Ovary (tissue), 9 donors: Measurements from ENCODE around the gene RPS21. TPM values are rescaled to one million over a fixed set of nuclear protein-coding genes. Genes with fewer than 3 reads are reported as not detected.

Experiments
- DNase-seq, 5 donors: peaks; one replicate each; pipeline ENCODE4 v3.0.0-alpha.2; 2019 to 2020
- H3K27ac ChIP-seq, 2 donors: fragments of 200-600 bp; one replicate each; pipeline versions ENCODE4 v1.5.1 to v1.8.0; 2019 to 2022
- H3K27me3 ChIP-seq: fragments of 200-600 bp; one replicate; pipeline ENCODE4 v1.8.0; 2022
- H3K36me3 ChIP-seq: fragments of 200-600 bp; sonication (generic); one replicate; pipeline ENCODE4 v1.5.1; 2019
- H3K4me1 ChIP-seq: one replicate; pipeline ENCODE4 v1.8.1; 2013; ENCODE audit warnings: mild to moderate bottlenecking, moderate library complexity; ENCODE audit not compliant: insufficient read depth
- H3K4me3 ChIP-seq: fragments of 200-600 bp; sonication (generic); one replicate; pipeline ENCODE4 v1.5.1; 2017
- H3K9me3 ChIP-seq, 2 donors: fragments of 200-600 bp in 1 of 2; sonication (generic) in 1 of 2; one replicate each; pipeline versions ENCODE4 v1.5.1 to v1.8.1; 2013 to 2019; ENCODE audit warnings: mild to moderate bottlenecking in 1 of 2, moderate library complexity in 1 of 2
- CTCF ChIP-seq, 3 donors: fragments of 450-650 bp in 2 of 3; fragments of 200-600 bp in 1 of 3; IDR thresholded peaks; one replicate each; pipeline versions ENCODE4 v1.5.1 to v1.8.0; 2016 to 2022; ENCODE audit warnings: antibody characterized with exemption in 3 of 3, mild to moderate bottlenecking in 1 of 3
- EP300 ChIP-seq: sonication (generic); formaldehyde crosslinking; IDR thresholded peaks from one replicate; pipeline ENCODE4 v1.6.1; 2017; ENCODE audit warnings: antibody characterized with exemption
- POLR2A ChIP-seq: fragments of 450-650 bp; IDR thresholded peaks from one replicate; pipeline ENCODE4 v1.6.1; 2017; ENCODE audit warnings: antibody characterized with exemption, mild to moderate bottlenecking, moderate library complexity
- WGBS, 3 donors: extraction: QIAGEN DNeasy Blood & Tissue Kit in 1 of 3; methylation state at CpG; one replicate each; pipeline versions ENCODE4 v1.1.5 to v1.1.7; 2013 to 2017; 5-methylcytosine and 5-hydroxymethylcytosine counted together
- intact Hi-C, 4 donors: fragments of 100-400 bp; cut with DNase I; formaldehyde crosslinking; loops; one replicate each; pipeline versions ENCODE4 v1.11.0 to v1.15.1; 2022 to 2023
- polyA plus RNA-seq, 2 donors: library from polyadenylated mRNA; stranded (reverse); fragments of 200-250 nt in 1 of 2; fragments of 350-450 nt in 1 of 2; fragmentation: Illumina TruSeq in 1 of 2; extraction: RNeasy Lipid Tissue Mini Kit (QIAGEN cat#74804) in 1 of 2; gene quantifications; one replicate each; pipeline ENCODE4 v1.2.3, GENCODE V29; 2013 to 2014
- total RNA-seq, 7 donors: library from RNA; depleted of rRNA in 2 of 7; stranded (reverse); fragments of >200 nt in 2 of 7; fragmentation: NEBNext Ultra II Directional in 3 of 7; extraction: Animal tissue kit (Norgen Biotek cat#: 25700) in 3 of 7; gene quantifications; one replicate each; pipeline versions ENCODE4 v1.1.0 to v1.2.4, GENCODE V29; 2016 to 2023
- donor health status: DM: no; HTN: no; CAD: no; lungs with moderate emphysema.
- donor health status: DM: no; HTN: no; CAD: no.
- donor health status: Bipolar disorder and iron deficiency.
- donor health status: DM: yes; HTN: yes; CAD: no.
- donor health status: DM: no; HTN: no; CAD: no.
- donor health status: DM: yes; HTN: yes; CAD: no.

The RPS21 gene
- total and polyA plus RNA-seq, 9 donors = 1,038 to 9,967 (median 2,977) TPM

- H3K4me3 ChIP-seq = no peak overlapping the region
- H3K27me3 ChIP-seq = no peaks in the 10 kb centered on the region
- WGBS, 3 donors = 90 to 94% (median 93%) methylated on average over 31 to 34 of the region's 34 CpGs
- H3K4me1 ChIP-seq = no peaks in the 10 kb centered on the region
- no peak for TF ChIP-seq CTCF (IDR thresholded peaks at IDR 0.05)
- no peak for TF ChIP-seq POLR2A
- no peak for TF ChIP-seq EP300
- H3K36me3 ChIP-seq = no peaks in the 10 kb centered on the region
- no peak overlapping the region for H3K27ac ChIP-seq
- no peaks in the 10 kb centered on the region for H3K9me3 ChIP-seq
- DNase-seq = peak in 1 of 5 donors; percentile 19
- intact Hi-C loops = no loop called here
Measured at GRCh38 chr20:62346398-62347150, 40.3 kb upstream of the RPS21 start.

GRCh38 chr20:62347151-62347404 lies 39.8 kb upstream of the RPS21 start:
- no peaks in the 10 kb centered on the region for H3K4me1 ChIP-seq
- intact Hi-C loops = no loop called here
- no peak for DNase-seq
- no peak for TF ChIP-seq EP300
- TF ChIP-seq POLR2A = no peak
- TF ChIP-seq CTCF (IDR thresholded peaks at IDR 0.05) = no peak
- H3K9me3 ChIP-seq = no peaks in the 10 kb centered on the region
- no peak overlapping the region for H3K4me3 ChIP-seq
- no peaks in the 10 kb centered on the region for H3K27me3 ChIP-seq
- no peaks in the 10 kb centered on the region for H3K36me3 ChIP-seq
- no peak overlapping the region for H3K27ac ChIP-seq
- 94 to 98% (median 95%) methylated on average over 10 of the region's 10 CpGs for WGBS, 3 donors

GRCh38 chr20:62347445-62347844 lies 39.5 kb upstream of the RPS21 start:
- Histone ChIP-seq H3K4me3 (no peak overlapping the region), H3K27me3 (no peaks in the 10 kb centered on the region), H3K4me1 (no peaks in the 10 kb centered on the region), H3K36me3 (no peaks in the 10 kb centered on the region), H3K27ac (no peak overlapping the region), H3K9me3 (no peaks in the 10 kb centered on the region)
- WGBS, 3 donors = 88 to 93% (median 91%) methylated on average over 8 to 9 of the region's 9 CpGs
- DNase-seq = no peak
- intact Hi-C loops = no loop called here
- no peak for TF ChIP-seq EP300
- TF ChIP-seq CTCF (IDR thresholded peaks at IDR 0.05) = no peak
- TF ChIP-seq POLR2A = no peak

GRCh38 chr20:62348604-62349003 lies 38.3 kb upstream of the RPS21 start:
- H3K4me3 ChIP-seq = no peak overlapping the region
- H3K27me3 ChIP-seq = no peaks in the 10 kb centered on the region
- H3K27ac ChIP-seq = no peak overlapping the region
- H3K9me3 ChIP-seq = no peaks in the 10 kb centered on the region
- H3K4me1 ChIP-seq = no peaks in the 10 kb centered on the region
- H3K36me3 ChIP-seq = no peaks in the 10 kb centered on the region
- no peak for TF ChIP-seq POLR2A
- no peak for TF ChIP-seq EP300
- no peak for TF ChIP-seq CTCF (IDR thresholded peaks at IDR 0.05)
- no peak for DNase-seq
- WGBS, 3 donors = 96 to 100% (median 100%) methylated on average over 1 of the region's 1 CpG
- intact Hi-C loops = no loop called here
